NCI-H187 (cell line): Measurements from ENCODE around the gene CCDC81.
A peak's percentile ranks its signal among the peaks of the same experiment; 100 is the strongest.

ENCODE experiments used
- DNase-seq, 2 experiments: peaks; one replicate each; lab custom pipeline; 2025; lab: John Stamatoyannopoulos, UW

CCDC81 gene

GRCh38 chr11:86440843-86441242, 66.2 kb downstream of the CCDC81 start:
- DNase-seq, result no peak

DNA sequence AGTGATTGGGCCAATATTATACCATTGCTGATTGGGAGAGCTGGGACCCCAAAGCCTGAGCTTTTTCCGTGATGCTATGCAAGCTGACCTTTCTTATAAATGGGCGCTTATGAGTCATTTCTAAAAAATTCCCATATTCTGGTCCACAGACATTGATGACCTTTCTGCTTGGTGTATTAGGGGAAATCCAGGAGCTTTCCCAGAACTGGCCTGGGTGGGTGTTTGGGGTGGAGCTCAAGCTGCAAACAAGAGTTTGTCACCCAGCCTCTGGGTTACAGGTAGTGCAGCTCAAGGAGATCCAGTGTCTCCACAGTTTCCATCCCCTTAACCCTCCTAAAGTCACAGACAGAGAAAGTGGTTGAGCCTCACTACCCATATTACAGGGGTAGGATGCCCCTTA, 67.7 kb downstream of the CCDC81 start:
- no peak for DNase-seq

DNA sequence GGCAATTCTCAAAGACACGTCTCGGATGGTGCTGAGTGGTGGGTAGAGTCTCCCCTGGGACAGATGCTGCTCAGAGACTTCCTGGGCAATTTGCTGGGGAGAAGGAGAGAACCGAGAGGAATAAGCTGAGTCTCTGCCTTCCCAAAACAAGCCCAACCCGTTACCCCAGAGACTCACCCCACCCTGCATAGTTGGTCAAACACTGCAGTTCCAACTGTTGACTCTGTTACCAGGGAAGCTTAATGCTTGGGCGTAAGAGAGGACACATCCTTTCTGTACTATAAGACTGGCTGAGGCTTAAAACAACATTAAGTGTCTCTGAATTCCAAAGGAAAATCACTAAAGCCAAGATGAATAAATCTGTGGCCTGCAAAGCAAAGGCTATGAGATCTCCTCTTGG, 68.1 kb downstream of the CCDC81 start:
- DNase-seq, result no peak

DNA sequence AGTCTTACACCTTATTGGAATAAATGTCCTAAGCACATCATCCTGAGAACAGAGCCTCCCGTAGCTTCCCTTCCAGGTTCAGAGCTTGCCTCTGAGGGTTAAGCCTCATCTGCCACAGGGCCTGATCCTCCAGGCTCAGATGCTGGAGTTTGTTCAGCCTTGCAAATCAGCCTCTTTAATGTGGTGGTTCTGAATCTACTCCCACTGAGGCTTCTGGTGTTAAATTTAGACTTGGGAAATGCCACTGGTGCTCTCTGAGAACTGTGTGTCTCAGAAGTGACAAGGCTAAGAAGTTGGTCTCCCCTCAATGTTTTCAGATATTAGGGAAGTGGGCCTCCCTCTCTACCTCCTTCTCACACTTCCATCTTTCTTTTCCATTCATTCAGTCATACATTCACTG, 68.7 kb downstream of the CCDC81 start:
- DNase-seq, result no peak

- DNase-seq, result no peak
These were observed 70.3 kb downstream of the CCDC81 start for GRCh38 chr11:86444981-86445380.

GRCh38 chr11:86446163-86446923, 71.7 kb downstream of the CCDC81 start:
- DNase-seq, result no peak

GRCh38 chr11:86446924-86447285, 72.2 kb downstream of the CCDC81 start:
- no peak for DNase-seq

DNA sequence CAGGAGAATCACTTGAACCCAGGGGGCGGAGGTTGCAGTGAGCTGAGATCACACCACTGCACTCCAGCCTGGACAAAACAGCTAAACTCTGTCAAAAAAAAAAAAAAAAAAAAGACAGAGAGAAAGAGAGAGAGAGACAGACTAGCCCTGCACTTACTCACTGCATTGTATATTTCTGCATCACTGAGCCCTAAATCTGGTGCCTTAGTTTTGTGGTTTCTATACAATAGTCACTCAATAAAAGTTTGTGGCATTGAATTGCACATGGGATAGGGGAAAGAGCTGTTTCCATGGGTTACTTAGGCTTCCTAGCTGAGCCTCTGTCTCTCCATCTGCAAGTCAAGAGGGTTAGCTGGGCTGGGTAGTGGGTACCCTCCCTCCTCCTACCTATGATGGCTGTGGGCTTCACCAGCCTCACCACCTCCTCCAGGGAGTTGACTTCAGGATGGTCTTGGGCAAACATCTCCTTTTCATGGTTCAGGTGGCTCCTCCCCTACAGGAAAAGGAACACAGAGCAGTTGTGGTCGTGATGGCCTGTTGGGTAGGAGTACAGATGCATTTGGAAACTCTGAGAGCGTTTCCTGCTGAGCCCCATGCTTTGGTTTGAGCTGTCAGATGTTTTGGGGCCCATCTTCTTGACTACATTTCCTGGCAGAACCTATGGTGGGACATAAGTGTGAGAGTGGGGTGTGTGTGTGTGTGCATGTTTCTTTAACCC, 73.2 kb downstream of the CCDC81 start:
- DNase-seq, result no peak

DNA sequence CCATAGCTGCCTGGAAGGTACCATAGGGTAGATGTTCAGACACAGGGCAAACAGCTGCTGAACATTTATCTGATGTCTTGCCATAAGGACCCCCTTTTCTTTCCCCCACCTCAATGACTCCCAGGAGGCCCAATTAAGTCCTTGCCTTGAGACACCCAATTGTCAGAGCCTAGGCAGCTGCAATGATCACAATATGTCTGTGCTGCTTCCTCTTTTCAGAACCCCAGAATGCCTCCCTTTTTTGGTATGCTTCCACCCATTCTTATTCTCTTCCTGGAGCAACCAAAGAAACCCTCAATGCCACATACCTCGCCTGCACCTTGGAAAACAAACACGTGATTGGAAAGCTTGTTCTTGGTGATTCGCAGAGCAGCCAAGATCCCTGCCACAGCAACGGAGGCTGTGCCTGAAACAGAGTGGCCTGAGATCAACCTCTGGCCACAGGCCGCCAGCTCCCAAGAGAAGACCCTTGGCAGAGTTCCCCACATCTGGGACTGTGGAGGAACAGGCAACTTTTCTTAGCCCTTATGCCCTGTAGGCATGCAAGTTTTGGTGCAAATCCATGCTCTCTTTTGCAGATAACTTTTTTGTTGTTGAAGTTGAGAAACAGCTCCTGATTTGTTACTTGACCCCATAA, 75.4 kb downstream of the CCDC81 start:
- DNase-seq, result no peak

GRCh38 chr11:86453290-86454030, 78.8 kb downstream of the CCDC81 start:
- DNase-seq, result no peak

GRCh38 chr11:86456075-86456939, 81.6 kb downstream of the CCDC81 start:
- DNase-seq, result peak; percentile 44 to 55

GRCh38 chr11:86458294-86459001, 83.8 kb downstream of the CCDC81 start:
- DNase-seq, result no peak

DNA sequence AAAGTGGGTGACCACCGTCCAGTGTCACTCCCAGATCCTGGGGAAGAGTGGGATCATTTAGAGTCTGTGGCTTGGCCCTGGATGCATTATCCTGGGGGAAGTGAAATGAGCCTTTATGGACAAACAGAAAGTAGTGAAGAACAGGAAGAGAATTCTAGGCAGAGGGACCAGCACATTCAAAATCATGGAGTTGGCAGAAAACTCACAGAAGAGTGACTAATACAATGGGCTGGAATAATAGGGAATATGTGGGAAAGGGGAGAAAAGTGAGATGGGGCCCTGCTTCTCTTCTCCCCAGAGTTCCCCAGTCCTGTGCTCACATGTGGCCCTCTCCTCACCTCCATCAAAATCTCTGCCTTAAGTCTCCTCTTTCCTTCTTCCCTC, 84.3 kb downstream of the CCDC81 start:
- DNase-seq, result no peak

GRCh38 chr11:86459682-86460460, 85.2 kb downstream of the CCDC81 start:
- DNase-seq, result no peak

GRCh38 chr11:86460461-86461385, 86.0 kb downstream of the CCDC81 start:
- DNase-seq, result no peak

DNA sequence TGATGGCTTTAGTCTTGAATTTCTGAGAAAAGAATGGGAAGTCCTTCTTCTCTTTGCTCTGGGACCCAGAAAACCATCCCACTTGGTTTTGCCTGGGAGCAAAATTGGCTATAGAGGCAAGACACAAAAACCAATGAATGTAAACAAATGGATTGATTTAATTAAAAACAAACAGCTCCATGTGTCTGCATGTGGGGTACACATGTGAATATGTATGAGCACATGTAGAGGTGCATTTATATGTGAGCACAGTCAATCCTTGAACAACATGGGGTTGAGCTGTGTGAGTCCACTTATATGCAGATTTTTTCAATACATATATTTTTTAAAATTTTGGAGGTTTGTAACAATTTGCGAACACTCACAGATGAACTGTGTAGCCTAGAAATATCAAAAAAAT, 87.2 kb downstream of the CCDC81 start:
- DNase-seq, result no peak

GRCh38 chr11:86463120-86463519, 88.4 kb downstream of the CCDC81 start:
- no peak for DNase-seq

GRCh38 chr11:86463955-86464354, 89.3 kb downstream of the CCDC81 start:
- no peak for DNase-seq
